CD1c-positive myeloid dendritic cell (primary cell): ENCODE results near the gene SRC.
"Not testable (repeated sequence)": the region's sequence is repeated elsewhere in the genome, so short reads cannot be mapped to it uniquely, and the experiment has no call there.

Experiments used
- DNase-seq: peaks from one replicate; pipeline ENCODE4 v3.0.0-alpha.2; 2016; ENCODE audit errors: extremely low spot score

SRC gene

DNA sequence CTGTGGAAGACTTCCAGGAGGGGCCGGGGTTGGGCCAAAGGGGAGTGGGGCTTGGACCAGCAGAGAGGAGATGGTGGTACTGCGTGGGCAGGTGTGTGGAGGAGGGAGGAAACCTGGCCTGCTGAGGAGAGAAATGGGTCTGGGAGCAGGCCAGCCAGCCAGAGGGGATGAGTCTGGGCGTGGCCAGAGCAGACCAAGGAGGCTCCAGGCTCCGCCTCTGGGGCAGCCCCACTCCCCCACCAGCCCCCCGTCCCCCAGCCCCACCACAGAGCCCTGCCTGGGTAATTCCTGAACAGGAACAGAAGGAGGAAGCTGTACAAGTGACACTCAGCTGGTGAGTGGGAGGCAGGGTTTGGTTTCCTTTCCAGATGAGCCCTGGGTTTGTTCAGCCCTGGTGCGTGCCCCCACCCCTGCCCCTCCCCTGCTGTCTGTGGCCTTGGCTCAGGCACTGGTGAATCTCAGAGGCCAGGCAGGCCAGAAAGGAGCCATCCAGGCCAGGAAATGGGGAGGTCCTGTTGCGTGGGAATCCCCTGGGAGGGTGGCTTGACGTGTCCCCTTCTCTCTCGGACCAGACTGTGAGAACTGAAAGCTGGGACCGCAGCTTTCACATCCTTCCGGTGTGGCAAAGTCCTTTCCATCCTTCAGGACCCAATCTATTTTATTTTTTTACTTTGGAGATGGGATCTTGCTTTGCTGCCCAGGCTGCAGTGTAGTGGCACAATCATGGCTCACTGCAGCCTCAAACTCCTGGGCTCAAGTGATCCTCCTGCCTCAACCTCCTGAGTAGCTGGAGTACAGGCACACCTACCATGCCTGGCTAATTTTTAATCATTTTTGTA, 9.4 kb upstream of the SRC start:
- peak; percentile 95 for DNase-seq

DNA sequence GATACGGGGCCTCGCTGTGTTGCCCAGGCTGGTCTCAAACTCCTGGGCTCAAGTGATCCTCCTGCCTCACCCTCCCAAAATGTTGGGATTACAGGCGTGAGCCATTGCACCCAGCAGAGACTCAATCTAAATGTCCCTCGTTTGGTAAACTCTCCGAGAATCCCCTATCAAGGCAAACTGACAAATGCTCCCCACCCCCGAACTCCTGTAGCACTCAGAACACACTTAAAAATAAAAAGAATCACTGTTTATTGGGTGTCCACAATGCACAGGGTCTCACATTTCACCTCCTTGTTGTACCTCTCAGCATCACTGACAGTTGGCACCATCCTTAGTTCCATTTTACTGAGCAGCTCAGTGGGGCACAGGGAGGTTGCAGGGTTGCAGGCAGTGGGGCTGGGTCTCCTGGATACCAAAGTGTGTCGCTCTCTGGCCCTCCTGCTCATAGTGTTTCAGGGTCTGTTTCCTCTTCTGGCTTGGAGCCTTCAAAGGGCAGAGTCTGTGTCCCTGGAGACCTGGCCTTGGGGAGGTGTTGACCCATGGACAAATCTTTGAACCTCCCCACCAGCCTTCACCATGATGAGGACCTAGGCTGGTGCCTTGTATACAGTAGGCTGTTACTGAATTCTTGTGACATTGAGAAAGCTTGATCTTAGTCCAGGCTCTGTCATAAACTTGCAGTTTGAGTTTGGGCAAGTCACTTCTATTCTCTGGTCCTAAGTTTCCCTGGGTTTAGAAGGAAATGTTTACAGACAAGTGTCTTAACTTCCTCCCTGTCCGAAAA, 8.5 kb upstream of the SRC start:
- peak; percentile 28 for DNase-seq

DNA sequence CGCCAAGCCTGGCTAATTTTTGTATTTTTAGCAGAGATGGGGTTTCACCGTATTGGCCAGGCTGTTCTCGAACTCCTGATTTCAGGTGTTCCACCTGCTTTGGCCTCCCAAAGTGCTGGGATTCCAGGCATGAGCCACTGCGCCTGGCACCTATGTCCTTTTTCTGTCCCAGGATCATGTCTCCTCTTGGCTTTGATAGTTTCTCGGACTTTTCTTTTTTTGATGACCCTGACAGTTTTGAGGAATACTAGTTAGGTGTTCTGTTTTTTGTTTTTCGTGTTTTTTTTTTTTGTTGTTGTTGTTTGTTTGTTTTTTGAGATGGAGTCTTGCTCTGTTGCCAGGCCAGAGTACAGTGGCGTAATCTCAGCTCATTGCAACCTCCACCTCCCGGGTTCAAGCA, 7.6 kb upstream of the SRC start:
- DNase-seq, result not testable (repeated sequence)

DNA sequence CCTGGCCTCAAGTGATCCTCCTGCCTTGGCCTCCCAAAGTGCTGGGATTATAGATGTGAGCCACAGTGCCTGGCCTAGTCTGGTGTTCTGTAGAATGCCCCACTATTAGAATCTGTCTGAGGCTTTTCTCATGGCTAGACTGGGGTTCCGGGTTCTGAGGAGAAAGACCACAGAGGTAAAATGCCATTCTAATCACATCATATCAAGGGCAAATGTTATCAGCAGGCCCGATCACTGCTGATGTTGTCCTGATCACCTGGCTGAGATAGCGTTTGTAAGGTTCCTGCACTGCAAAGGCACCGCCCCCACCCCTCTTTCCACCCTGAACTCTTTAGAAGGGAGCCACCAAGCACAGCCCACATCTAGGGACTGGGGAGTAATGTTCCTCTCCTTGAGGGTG, 6.7 kb upstream of the SRC start:
- DNase-seq, result no peak

DNA sequence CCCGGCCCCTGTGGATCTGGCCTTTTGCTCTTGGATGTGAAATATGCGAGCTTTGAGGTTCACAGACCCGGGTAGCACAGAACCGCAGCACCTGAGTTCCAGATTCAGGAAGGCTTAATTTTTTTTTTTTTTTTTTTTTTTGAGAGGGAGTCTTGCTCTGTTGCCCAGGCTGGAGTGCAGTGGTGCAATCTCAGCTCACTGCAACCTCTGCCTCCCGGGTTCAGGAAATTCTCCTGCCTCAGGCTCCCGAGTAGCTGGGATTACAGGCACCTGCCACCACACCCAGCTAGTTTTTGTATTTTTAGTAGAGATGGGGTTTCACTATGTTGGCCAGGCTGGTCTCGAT, 6.2 kb upstream of the SRC start:
- DNase-seq, result not testable (repeated sequence)

DNA sequence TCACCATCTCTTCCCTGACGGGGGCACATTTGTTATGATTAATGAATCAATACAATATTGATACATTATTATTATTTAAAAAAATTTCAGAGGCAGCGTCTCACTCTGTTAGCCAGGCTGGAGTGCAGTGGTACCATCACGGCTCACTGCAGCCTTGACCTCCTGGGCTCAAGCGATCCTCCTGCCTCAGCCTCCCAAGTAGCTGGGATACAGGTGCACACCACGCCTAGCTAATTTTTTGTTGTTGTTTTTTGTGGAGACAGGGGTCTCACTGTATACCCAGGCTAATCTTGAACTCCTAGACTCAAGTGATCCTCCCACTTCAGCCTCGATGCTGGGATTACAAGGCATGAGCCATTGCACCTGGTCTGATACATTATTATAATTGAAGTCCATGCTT, 4.9 kb upstream of the SRC start:
- no peak for DNase-seq

DNA sequence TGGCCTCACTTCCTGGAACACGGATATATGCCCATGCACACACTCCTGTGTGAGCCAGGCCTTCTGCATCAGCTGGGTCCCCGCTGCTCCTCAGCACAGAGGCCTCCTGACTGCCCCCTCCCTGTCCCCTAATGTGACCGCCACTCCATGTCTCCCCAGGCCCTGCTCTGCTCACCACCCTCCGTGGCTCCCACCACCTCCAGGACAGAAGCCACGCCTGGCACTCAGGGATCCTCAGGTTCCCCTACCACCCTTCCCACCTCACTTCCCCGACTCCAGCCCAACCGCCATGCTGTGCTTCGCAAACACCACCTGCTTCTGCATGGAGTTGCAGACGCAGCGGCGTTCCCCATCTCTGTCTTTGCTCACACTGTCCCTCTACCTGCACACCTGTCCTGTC, 4.3 kb upstream of the SRC start:
- DNase-seq, result no peak

DNA sequence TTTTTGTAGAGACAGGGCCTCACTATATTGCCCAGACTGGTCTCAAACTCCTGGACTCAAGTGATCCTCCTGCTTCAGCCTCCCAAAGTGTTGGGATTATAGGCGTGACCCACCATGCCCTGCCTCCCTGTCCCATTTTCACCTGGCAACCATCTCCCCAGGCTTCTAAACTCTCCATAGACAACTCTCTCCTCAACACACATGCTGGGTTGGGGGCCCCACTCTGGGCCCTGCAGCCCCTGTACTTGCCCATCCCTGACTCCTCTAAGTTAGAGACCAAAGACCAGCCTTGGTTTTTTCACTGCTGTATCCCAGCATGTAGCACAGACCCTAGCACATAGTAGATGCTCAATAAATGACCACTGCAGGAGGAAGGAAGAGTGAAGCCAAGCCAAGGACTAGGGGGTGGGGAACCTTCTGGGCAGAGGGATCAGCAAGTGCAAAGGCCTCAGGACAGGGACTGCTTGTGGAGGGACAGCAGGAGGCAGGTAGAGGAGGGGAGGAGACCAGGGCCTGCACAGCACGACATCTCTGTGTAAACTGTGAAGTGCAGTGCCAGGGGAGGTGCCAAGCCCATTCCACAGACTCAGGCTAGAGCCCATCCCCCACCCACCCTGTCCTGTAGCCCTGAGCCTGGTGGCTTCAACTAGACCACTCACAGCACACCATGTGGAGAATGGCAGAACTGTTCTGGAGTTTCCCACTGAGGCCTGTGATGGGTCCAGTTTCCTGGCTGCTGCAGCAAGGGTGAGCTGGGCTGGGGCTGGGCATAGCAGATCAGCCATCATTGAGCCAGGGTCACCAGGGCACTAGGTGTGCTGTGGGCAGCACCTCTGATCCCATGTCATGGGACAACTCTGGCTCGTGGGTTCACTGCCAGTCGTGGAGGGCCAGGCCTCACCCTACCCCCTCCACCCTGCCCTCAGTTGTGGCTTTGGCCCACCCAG, 3.4 kb upstream of the SRC start:
- DNase-seq, result no peak

DNA sequence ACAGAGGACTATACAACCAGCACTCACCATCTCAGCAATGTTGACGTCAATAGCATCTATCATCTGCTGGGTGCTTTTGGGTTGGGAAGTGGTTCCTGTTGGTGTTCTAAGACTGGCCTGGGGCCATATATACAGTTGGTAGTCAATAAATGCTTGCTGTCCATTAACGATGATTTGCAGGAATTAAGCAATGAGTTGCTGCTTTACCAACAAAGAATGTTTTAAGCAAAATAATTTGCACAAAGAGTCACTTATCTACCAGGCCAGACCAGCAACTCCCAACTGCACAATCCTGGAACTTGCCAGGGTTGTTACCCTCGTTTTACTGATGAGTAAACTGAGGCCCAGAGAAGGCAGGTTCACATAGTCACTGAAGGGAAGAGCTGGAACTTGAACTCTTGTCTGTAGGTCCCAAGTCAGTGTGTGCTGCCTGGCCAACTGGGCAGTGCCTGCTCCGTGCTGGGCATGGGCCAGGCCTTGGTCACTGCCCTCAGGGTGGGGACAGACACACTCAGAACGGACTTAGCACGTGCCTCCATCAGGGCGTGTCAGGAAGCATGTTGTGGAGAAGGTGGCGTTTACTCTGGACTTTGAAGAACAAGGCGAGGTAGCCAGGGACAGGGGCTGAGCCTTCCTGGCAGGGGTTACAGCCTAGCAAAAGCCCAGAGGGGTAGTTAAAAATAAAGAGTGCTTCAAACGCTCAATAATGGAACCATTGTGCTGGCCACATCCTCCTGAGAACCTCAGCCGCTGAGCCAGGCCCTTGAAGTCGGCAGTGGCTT, 2.5 kb upstream of the SRC start:
- DNase-seq, result no peak

DNA sequence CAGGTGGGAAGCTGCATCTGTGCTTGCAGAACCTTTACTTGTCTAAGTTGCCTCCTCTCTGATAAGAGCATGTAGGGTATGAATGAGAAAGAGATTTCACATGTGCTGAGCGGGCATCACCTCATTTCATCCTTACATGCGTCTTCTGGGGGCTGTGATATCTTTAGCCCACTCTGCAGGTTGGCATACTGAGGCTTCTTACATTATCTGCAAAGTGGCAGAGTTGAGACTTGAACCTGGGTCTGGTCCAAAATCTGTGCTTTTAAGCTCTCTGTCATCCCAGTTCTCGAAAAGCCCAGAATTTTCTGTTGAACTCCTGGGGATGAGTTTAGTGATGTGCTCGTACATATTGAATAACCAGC, 2.0 kb upstream of the SRC start:
- DNase-seq, result no peak

DNA sequence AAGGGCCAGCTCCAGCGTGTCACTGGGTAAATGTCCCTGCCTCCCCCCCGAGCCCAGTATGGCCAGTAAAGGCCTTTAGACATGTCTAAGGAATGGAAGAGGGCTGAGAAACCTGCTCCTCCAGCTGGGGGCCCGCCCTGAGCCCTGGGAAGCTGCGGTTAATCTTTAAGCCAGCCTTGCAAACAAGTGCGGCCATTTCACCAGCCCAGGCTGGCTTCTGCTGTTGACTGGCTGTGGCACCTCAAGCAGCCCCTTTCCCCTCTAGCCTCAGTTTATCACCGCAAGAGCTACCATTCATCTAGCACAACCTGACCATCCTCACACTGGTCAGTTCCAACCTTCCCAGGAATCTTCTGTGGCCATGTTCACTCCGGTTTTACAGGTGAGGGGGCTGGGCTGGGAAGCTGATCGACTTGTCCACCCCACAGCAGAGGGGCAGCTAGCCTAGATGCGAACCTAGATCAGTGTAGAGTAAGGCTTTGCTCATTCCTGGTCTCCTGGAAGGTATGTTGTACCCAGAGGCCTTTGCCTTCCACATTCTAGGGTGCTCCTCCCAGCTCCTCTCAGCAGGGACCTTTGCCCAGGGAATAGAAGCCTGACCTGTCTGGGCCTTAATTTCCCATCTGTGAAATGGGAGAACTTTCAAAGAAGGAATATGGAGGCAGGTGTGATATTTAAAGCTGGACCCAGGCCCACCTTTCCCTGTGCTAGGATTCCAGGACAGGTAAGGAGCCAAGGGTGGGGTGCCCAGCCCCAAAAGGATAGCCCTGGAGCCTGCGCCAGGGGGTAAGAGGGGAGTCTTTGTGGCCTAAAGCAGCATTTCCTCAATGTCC, 1.2 kb upstream of the SRC start:
- DNase-seq, result no peak

DNA sequence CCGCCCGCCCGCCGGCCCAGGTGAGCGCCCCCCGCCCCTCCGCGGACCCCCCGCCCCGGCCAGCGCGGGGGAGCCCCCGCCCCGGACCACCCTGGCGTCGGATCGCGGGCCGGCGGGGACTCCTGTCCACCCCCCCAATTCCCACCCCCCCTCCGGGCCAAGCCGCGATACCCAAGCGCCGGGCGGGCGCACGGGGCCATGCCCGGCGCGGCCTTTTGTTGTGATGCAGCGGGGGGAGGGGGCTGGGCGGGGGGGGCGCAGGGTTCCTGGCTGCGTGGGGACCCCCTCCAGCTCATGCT, 245 bp downstream of the SRC start:
- DNase-seq, result no peak

DNA sequence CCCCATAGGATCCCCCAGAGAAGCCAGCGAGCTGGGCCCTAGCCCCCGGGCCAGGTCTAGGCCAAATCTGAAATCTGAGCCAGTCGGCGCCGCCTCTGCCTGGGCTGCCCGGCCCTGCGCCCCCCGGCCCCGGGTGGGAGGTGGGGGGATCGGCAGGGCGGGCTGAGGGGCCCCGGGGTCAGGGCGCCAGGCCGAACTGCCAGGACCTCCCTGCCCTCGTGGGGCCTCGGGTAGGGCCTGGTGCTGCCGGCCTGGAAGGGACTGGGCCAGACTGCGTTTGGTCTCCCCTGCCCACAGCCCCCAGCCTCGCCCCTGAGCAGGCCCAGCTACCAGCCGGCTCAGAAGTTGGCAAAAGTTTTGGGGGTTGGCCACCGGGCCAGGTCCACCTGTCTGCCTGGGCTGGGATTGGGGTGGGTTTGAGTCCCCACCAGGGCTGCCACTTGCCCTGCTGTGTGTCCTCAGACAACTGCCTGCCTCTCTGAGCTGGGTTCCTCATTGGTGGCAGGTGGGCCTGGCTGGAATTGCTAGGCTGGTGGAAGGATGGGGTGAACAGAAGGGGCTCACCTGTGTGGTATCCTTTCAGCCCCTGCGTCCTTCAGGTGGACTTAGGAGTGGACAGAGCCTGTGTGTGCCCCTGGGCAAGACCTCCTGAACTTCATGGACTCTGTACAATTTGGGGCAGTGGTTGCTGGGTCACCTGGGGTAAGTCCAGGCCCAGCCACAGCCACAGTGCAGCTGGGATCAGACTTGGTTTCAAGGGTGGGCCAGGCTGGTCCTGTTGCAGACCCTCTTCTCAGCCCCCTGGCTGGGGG, 801 bp downstream of the SRC start:
- no peak for DNase-seq

DNA sequence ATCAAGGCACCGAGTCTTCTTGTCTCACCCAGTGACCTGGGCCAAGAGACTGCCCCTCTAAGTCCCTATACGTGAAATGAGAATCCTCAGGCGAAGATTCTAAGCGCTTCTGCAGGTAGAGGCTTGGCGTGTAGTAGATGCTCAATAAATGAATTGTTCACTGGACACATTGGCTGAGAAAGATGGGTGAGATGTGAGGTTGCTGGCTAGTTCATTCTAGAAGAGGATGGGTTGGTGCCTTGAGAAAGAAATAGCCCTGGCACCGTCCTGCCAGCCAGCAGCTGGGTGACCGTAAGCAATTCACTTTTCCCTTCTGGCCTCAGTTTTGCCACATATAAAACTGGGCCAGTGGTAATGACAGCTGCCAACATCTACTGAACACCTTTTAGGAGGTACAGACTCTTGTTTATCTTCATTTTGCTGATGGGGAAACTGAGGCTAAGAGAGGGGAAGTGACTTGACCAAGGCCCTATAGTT, 1.4 kb downstream of the SRC start:
- no peak for DNase-seq

DNA sequence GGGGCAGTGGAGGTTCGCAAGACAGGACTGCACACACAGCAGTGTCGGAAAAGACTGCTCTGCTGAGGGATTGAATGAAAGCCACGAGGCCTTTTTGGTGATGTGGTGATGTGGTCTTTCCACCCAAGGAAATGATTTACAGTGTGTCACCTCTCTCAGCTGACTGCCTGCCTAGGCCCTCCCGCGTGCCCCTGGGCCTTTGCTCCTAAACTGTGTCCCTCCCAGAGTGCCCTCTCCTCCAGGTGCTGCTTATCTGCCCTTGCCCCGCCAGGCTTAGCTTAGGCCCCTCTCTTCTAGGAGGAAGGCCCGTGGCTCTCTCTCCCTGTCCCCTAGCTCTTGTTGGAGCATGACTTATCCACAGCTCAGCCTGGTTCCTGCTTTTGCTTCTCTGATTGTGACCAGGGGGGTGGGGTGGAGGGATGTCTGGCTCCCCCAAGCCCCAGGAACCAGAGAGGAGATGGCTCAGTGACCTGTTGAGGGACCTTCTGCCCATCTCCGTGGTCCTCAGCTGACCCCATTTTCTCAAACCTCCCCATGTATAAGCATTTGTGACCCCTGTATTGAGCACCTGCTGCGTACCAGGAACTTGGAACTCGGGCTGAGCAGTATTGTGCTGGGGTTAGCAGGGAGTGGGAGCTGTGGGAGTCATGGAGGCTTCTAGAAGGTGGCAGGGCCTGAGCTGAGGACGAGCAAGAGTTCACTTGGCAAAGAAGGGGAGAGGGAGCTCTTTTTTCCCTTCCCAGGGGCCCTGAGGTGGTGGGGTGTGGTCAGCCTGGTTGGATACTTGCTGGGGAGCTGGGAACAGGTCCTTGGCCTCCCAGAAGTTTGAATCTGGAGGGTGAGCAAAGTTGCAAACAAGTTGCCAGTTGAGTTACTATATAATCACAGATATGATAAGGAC, 2.2 kb downstream of the SRC start:
- peak; percentile 62 for DNase-seq

DNA sequence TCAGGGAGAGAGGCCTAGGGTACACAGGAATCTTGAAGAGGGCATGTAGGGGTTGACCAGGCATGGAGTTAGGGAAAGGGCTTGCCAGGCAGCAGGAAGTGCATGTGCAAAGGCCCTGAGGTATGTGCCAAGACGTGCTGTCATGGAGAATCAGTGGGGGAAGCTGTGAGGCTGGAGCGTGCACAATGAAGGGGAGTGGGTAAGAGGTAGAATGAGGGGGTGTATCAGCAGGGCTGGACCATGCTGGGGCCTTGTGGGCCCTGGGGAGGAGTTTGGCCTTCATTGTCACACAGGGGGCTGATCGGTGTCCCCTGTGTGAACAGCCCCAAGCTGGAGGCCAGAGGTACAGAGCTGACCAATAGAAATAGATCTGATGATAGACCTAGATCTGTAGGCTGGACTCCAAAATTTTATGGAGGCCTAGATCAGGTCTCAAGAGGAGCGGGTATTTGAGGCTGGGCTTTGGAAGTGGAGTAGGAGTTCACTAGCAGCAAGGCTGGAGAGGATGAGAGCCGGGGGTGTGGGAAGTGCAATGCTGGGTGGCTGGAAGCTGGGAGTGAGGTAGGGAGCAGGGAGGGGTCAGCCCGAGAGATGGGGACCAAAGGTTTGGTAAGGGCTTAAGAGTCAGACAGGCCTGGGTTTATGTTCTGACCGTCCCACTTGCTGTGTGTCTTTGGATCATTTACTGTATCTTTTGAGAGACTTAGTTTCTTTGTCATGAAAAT, 3.0 kb downstream of the SRC start:
- DNase-seq, result peak; percentile 27

DNA sequence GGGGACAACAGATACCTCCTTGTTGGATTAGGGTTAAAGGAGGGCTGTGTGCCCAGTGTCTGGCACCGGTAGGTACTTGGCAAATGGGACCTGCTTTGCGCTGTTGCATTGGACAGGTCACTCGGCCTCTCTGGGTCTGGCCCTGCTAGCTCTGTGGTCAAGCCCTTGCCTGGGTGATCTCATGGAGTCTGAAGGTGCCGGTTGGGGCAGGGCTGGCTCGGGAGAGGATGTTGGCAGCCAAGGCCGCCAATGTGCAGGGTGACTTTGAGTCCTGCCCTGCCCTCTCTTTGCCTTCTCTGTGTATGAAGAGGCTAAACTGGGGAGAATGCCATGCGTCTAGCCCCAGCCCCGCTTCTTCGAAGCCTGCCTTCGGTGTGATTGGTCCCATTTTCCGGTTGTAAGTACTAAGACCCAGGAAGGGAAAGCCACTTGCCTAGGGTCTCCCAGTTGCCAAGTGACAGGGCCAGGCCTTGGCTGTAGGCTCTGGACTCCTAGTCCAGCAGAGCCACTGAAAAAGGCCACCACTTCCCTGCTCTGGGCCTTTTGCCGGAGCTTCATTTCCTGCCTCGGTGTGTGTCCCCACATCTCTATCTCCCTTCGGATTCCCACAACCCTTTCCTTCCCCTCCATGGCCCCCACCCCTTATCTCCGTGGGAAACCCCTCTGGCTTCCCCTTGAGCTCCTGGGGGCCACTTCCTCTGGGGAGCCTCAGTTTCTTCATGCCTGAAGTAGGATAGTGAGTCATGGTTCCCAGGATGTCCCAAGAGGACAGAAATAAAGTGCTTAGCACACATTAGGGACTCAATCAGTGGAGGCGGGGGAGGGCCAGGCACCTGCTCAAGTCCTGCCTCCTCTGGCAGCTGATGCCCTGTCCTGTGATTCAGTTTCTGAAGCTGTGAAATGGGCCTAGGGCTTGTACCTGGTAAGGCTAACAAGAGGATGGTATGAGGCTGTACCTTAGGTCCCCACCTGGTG, 3.9 kb downstream of the SRC start:
- DNase-seq, result peak; percentile 79
